Left kidney (tissue), 2 donors: ENCODE measurements around the gene PTPRF. TPM values are rescaled to one million over a fixed set of nuclear protein-coding genes. Genes with fewer than 3 reads are reported as not detected.

ENCODE experiments used
- DNase-seq: peaks from one replicate; pipeline ENCODE4 v3.0.0-alpha.2; 2013
- polyA plus RNA-seq: library from polyadenylated mRNA; unstranded; fragments of 120-200 nt; gene quantifications from one replicate; pipeline ENCODE4 v1.2.1, GENCODE V29; 2013; ENCODE audit not compliant: insufficient read length

PTPRF gene
- polyA plus RNA-seq, 1 donor: 240 TPM

GRCh38 chr1:43605157-43605556 is 74.5 kb downstream of the PTPRF start:
- no peak for DNase-seq

GRCh38 chr1:43605766-43606165 is 75.1 kb downstream of the PTPRF start:
- no peak for DNase-seq

GRCh38 chr1:43606624-43607023 is 75.9 kb downstream of the PTPRF start:
- DNase-seq: no peak

- DNase-seq: no peak
These were observed 78.1 kb downstream of the PTPRF start for GRCh38 chr1:43608827-43609226.

GRCh38 chr1:43610339-43610738 is 79.7 kb downstream of the PTPRF start:
- DNase-seq: no peak

- DNase-seq: no peak
These were observed 81.3 kb downstream of the PTPRF start for GRCh38 chr1:43611950-43612349.

- DNase-seq: no peak
These were observed 81.7 kb downstream of the PTPRF start for GRCh38 chr1:43612406-43612805.

- no peak for DNase-seq
These were observed 82.6 kb downstream of the PTPRF start for GRCh38 chr1:43613075-43613942.

GRCh38 chr1:43614211-43614610 is 83.5 kb downstream of the PTPRF start:
- no peak for DNase-seq

GRCh38 chr1:43614891-43615290 is 84.2 kb downstream of the PTPRF start:
- no peak for DNase-seq

- DNase-seq: no peak
These were observed 85.7 kb downstream of the PTPRF start for GRCh38 chr1:43616383-43616782.

GRCh38 chr1:43617011-43617410 is 86.3 kb downstream of the PTPRF start:
- DNase-seq: no peak

- DNase-seq: no peak
These were observed 87.0 kb downstream of the PTPRF start for GRCh38 chr1:43617668-43618067.

GRCh38 chr1:43618521-43619313 is 88.0 kb downstream of the PTPRF start:
- DNase-seq: no peak

GRCh38 chr1:43619314-43619790 is 88.7 kb downstream of the PTPRF start:
- DNase-seq: no peak

- no peak for DNase-seq
These were observed 89.6 kb downstream of the PTPRF start for GRCh38 chr1:43619996-43620920.

- no peak for DNase-seq
These were observed 90.3 kb downstream of the PTPRF start for GRCh38 chr1:43620956-43621355.

GRCh38 chr1:43621386-43621785 is 90.7 kb downstream of the PTPRF start:
- no peak for DNase-seq

- DNase-seq: no peak
These were observed 91.2 kb downstream of the PTPRF start for GRCh38 chr1:43621861-43622260.

- no peak for DNase-seq
These were observed 91.8 kb downstream of the PTPRF start for GRCh38 chr1:43622471-43622870.

GRCh38 chr1:43622901-43623780 is 92.5 kb downstream of the PTPRF start:
- no peak for DNase-seq
